PC-3 (cell line): ENCODE data around the gene LIN37. TPM values are rescaled to one million over a fixed set of nuclear protein-coding genes. Genes with fewer than 3 reads are reported as not detected.

Experiments used
- ATAC-seq: fragments of 200-7000 bp; cut with Tn5 transposase; 2 replicates; pipeline ENCODE4 v1.9.1; 2020; ENCODE audit warnings: mild to moderate bottlenecking, moderate library complexity
- BruUV-seq: library from RNA; stranded (reverse); fragments of 400-500 nt; replicated peaks from 2 replicates; lab custom pipeline; 2021; lab: Mats Ljungman, UMichigan
- CTCF ChIA-PET: fragments of 300-600 bp; sonication (Branson Sonifier 250); formaldehyde crosslinking; loops from one replicate; lab custom pipeline; 2022; ENCODE audit warnings: antibody characterized with exemption; lab: Charles Lee
- POLR2A ChIA-PET: fragments of 300-600 bp; sonication (Branson Sonifier 250); formaldehyde crosslinking; loops from one replicate; lab custom pipeline; 2022; ENCODE audit warnings: antibody characterized with exemption; ENCODE audit not compliant: unreplicated experiment; lab: Charles Lee
- DNase-seq: peaks from one replicate; pipeline ENCODE4 v3.0.0-alpha.2; 2015
- H2AFZ ChIP-seq: fragments of 300-600 bp; sonication (generic); 2 replicates; pipeline ENCODE4 v1.6.0; 2016; ENCODE audit warnings: antibody characterized with exemption, low read length
- H3F3A ChIP-seq: fragments of 300-600 bp; sonication (generic); one replicate; pipeline ENCODE4 v1.6.0; 2017; ENCODE audit warnings: antibody characterized with exemption, low read length, control low read depth, mild to moderate bottlenecking; ENCODE audit not compliant: unreplicated experiment
- H3K27ac ChIP-seq: fragments of 300-600 bp; sonication (generic); 2 replicates; pipeline ENCODE4 v1.5.1; 2016; ENCODE audit warnings: mild to moderate bottlenecking, low read length
- H3K27me3 ChIP-seq: fragments of 300-600 bp; sonication (generic); 2 replicates; pipeline ENCODE4 v1.6.1; 2016; ENCODE audit warnings: low read length, mixed read lengths
- H3K36me3 ChIP-seq: fragments of 300-600 bp; sonication (generic); 2 replicates; pipeline ENCODE4 v1.6.1; 2016; ENCODE audit warnings: low read depth, mixed run types, low read length, mixed read lengths
- H3K4me1 ChIP-seq: fragments of 300-600 bp; sonication (generic); 2 replicates; pipeline ENCODE4 v1.5.1; 2016; ENCODE audit warnings: low read length; ENCODE audit not compliant: insufficient read depth
- H3K4me2 ChIP-seq: fragments of 300-600 bp; sonication (generic); 2 replicates; pipeline ENCODE4 v1.6.0; 2016; ENCODE audit warnings: low read length
- H3K4me3 ChIP-seq: fragments of 300-600 bp; sonication (generic); 2 replicates; pipeline ENCODE4 v1.5.1; 2016; ENCODE audit warnings: mild to moderate bottlenecking, low read length, mixed read lengths
- H3K79me2 ChIP-seq: fragments of 300-600 bp; sonication (generic); 2 replicates; pipeline ENCODE4 v1.6.1; 2017; ENCODE audit warnings: low read length, mixed read lengths
- H3K9ac ChIP-seq: fragments of 300-600 bp; sonication (generic); 2 replicates; pipeline ENCODE4 v1.6.0; 2016; ENCODE audit warnings: mild to moderate bottlenecking, low read length
- H3K9me2 ChIP-seq: fragments of 300-600 bp; sonication (generic); replicated peaks from 2 replicates; pipeline ENCODE4 v1.6.1; 2016; ENCODE audit warnings: mixed run types, low read length, mixed read lengths
- H3K9me3 ChIP-seq: fragments of 300-600 bp; sonication (generic); 2 replicates; pipeline ENCODE4 v1.6.1; 2016; ENCODE audit warnings: low read length, mixed read lengths
- H4K20me1 ChIP-seq: fragments of 300-600 bp; sonication (generic); 2 replicates; pipeline ENCODE4 v1.6.1; 2016; ENCODE audit warnings: low read length, mixed read lengths
- EZH2 ChIP-seq: fragments of 300-600 bp; sonication (generic); IDR thresholded peaks from one replicate; pipeline ENCODE4 v1.6.1; 2017; ENCODE audit warnings: antibody characterized with exemption, mild to moderate bottlenecking, low read length; ENCODE audit not compliant: unreplicated experiment
- EZH2phosphoT487 ChIP-seq: fragments of 300-600 bp; sonication (generic); IDR thresholded peaks from 2 replicates; pipeline ENCODE4 v1.6.1; 2018; ENCODE audit warnings: mild to moderate bottlenecking, antibody characterized with exemption, low read length, borderline replicate concordance
- intact Hi-C: fragments of 100-400 bp; cut with micrococcal nuclease; formaldehyde crosslinking; loops from 2 replicates; pipeline ENCODE4 v1.9.0; 2023
- total RNA-seq: library from RNA; depleted of rRNA; stranded (reverse); fragments of >200 nt; gene quantifications from 2 replicates; pipeline ENCODE4 v1.2.3, GENCODE V29; 2014
- TF ChIP-seq, protein P1 (sequence below): fragments of 300-600 bp; sonication (generic); conservative IDR thresholded peaks from 2 replicates; pipeline ENCODE4 v1.5.1; 2017; ENCODE audit warnings: antibody characterized with exemption, low read depth, mild to moderate bottlenecking, low read length

The LIN37 gene
- total RNA-seq, 1 experiment from 2014 or later = 8.2 TPM

DNA sequence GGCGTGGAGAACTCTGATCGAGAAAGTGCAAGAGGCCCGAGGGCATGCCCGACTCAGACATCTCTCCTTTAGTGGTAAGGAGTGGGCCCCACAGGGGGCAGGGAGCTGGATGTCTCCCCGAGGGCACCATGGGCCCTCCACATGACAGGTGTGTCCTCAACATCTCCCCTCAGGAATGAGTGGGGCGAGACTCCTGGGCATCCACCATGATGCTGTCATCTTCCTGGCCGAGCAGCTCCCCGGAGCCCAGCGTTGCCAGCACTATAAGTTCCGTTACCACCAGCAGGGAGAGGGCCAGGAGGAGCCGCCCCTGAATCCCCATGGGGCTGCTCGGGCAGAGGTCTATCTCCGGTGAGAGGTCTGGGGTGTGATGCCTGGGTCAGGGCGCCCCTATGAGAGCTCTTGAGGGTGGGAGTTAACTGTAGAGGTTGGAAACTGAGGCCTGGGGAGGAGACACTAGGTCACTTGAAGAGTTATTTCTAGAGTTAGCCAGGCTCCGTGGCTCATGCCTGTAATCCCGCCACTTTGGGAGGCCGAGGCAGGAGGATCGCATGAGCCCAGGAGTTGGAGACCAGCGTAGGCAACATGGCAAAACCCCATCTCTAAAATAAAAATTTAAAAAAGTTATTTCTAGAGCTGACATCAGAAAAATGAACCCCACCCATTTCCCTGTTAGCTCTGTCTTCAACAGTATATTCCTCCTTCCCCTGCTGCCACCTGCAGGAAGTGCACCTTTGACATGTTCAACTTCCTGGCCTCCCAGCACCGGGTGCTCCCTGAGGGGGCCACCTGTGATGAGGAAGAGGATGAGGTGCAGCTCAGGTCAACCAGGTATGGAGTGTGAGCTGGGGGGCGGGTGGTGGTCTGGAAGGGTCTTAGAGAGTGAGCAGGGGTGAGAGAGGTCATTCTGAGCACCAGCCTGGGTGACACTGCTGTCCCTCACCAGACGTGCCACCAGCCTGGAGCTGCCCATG is 11.2 kb upstream of the LIN37 start:
- Histone ChIP-seq H4K20me1 (no peaks in the 10 kb centered on the region), H3K4me2 (no peak overlapping the region), H3F3A (no peaks in the 10 kb centered on the region), H3K9me3 (no peaks in the 10 kb centered on the region), H3K9ac (no peak overlapping the region), H3K4me1 (0 out of 2 replicates have a peak, but pooled peaks cover 4% of the 10 kb centered on the region), H3K4me3 (no peak overlapping the region), H3K79me2 (no peaks in the 10 kb centered on the region), H3K27me3 (no peaks in the 10 kb centered on the region), H3K27ac (no peak overlapping the region), H3K9me2 (no peaks in the 10 kb centered on the region), H2AFZ (no peak overlapping the region), H3K36me3 (no peaks in the 10 kb centered on the region; the same call in 1 of the 2 replicates)
- POLR2A ChIA-PET = no interaction called here
- CTCF ChIA-PET = interaction anchor here (0.5 kb wide), 1 partner anchor 43 kb away, joined by 3 read pairs; no protein-coding TSS in a partner anchor
- ATAC-seq (no peak), DNase-seq (peak; percentile 18)
- no TSS peak for BruUV-seq
- intact Hi-C loops = no loop called here
- no peak for TF ChIP-seq EZH2
- TF ChIP-seq, protein P1, sequence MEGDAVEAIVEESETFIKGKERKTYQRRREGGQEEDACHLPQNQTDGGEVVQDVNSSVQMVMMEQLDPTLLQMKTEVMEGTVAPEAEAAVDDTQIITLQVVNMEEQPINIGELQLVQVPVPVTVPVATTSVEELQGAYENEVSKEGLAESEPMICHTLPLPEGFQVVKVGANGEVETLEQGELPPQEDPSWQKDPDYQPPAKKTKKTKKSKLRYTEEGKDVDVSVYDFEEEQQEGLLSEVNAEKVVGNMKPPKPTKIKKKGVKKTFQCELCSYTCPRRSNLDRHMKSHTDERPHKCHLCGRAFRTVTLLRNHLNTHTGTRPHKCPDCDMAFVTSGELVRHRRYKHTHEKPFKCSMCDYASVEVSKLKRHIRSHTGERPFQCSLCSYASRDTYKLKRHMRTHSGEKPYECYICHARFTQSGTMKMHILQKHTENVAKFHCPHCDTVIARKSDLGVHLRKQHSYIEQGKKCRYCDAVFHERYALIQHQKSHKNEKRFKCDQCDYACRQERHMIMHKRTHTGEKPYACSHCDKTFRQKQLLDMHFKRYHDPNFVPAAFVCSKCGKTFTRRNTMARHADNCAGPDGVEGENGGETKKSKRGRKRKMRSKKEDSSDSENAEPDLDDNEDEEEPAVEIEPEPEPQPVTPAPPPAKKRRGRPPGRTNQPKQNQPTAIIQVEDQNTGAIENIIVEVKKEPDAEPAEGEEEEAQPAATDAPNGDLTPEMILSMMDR = 0 out of 2 replicates have a peak, but pooled peaks have one; percentile 25
- no peak for TF ChIP-seq EZH2phosphoT487

DNA sequence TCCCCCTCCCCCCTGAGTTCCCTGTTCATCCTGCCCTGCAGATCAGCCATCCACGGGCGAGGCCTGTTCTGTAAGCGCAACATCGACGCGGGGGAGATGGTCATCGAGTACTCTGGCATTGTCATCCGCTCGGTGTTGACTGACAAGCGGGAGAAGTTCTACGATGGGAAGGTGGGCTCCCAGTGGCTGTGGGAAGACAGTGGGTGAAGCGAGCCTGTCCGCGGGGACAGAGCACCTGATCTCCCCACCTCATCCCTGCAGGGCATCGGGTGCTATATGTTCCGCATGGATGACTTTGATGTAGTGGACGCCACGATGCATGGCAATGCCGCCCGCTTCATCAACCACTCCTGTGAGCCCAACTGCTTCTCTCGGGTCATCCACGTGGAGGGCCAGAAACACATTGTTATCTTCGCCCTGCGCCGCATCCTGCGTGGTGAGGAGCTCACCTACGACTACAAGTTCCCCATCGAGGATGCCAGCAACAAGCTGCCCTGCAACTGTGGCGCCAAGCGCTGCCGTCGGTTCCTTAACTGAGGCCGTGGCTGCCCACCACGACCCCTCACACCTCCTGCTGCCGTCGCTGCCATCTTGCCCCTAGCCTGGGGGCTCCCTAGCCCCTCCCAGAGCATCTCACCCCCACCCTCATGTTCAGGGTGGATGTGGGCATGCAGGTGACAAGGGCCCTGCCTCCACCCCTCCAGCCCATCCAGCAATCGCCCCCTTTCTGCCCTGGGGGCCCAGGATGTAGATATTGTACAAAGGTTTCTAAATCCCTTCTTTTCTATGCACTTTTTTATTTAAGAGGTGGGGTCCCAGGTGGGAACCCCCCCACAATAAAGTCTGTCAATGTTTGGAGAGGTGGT is 10.1 kb upstream of the LIN37 start:
- TF ChIP-seq, protein P1 = no peak
- no peak for TF ChIP-seq EZH2
- TF ChIP-seq EZH2phosphoT487 = no peak
- CTCF ChIA-PET = no interaction called here
- BruUV-seq = TSS peak; percentile 43

More for the DNA sequence above, 10.1 kb upstream of the LIN37 start:
- DNase-seq = no peak
- POLR2A ChIA-PET = no interaction called here
- Histone ChIP-seq H3K9ac (no peak overlapping the region), H3K79me2 (no peaks in the 10 kb centered on the region), H2AFZ (no peak overlapping the region), H3K4me2 (no peak overlapping the region), H3K27ac (no peak overlapping the region), H3K27me3 (no peaks in the 10 kb centered on the region), H3K9me3 (no peaks in the 10 kb centered on the region), H3K4me1 (0 out of 2 replicates have a peak, but pooled peaks cover 4% of the 10 kb centered on the region), H3K4me3 (no peak overlapping the region), H4K20me1 (no peaks in the 10 kb centered on the region), H3F3A (no peaks in the 10 kb centered on the region), H3K9me2 (no peaks in the 10 kb centered on the region), H3K36me3 (no peaks in the 10 kb centered on the region; the same call in 1 of the 2 replicates)
- intact Hi-C loops = no loop called here
- no peak for ATAC-seq
